CD4-positive, alpha-beta T cell treated with Interferon alpha-2 for 1 hour (primary cell): Measurements from ENCODE around the gene TGFBR1.
"Not testable (repeated sequence)": the region's sequence is repeated elsewhere in the genome, so short reads cannot be mapped to it uniquely, and the experiment has no call there.

ENCODE experiments used
- DNase-seq, 2 donors: peaks; one replicate each; pipeline ENCODE4 v3.0.0-alpha.2; 2020 to 2022

Gene TGFBR1

DNA sequence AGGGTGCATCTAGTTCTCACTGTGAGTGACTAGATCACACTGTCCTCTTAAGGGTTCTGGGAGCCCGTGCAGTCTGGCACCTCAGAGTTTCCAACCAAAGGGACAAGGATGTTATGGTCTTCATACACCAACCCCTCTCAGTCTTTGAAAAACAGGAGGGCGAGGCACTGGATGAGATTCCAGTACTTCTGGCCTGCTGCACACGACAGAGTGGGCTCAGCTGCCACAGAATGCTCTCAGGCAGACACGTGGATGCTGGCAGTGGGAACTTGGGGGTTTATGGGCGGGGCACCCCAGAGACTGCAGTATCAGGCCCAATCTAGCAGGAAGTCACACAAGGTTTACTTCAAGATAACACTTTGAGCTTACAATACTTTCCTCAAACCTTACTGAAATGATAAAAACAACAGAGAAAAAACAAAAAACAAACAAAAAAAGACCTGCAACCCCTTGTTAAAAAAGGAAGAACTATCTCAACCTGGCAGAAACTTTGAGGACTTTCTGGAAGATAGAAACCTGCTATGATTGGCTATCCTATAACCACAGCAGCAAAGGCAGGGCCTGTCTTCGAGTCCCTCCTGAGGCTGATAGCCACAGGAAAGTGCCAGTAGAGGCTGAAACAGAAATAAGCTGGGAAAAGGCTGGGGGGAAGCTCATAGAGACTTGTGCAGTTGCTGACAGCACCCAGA lies 28.3 kb upstream of the TGFBR1 start:
- peak; percentile 39 to 66 for DNase-seq

GRCh38 chr9:99078717-99079116 lies 26.2 kb upstream of the TGFBR1 start:
- no peak for DNase-seq

DNA sequence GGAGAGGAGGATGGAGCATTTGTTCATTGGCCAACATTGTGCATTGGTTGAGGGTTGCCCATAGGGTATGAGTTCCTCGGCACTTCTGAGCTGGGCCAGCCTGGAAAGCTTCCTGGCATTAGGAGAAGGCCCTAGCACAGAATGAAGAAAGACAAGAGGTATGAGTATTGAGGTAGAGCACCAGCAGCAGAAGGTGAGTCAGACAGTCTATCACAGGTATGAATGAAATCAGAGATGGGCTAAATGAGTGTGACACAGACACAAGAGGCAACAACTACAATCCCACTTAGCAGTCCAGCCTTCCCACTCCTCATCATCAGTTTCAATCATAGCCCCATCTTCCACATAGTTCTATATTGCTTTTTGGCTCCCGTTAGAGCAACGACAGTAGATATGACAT lies 25.4 kb upstream of the TGFBR1 start:
- DNase-seq = no peak

GRCh38 chr9:99083051-99083450 lies 21.9 kb upstream of the TGFBR1 start:
- no peak for DNase-seq

DNA sequence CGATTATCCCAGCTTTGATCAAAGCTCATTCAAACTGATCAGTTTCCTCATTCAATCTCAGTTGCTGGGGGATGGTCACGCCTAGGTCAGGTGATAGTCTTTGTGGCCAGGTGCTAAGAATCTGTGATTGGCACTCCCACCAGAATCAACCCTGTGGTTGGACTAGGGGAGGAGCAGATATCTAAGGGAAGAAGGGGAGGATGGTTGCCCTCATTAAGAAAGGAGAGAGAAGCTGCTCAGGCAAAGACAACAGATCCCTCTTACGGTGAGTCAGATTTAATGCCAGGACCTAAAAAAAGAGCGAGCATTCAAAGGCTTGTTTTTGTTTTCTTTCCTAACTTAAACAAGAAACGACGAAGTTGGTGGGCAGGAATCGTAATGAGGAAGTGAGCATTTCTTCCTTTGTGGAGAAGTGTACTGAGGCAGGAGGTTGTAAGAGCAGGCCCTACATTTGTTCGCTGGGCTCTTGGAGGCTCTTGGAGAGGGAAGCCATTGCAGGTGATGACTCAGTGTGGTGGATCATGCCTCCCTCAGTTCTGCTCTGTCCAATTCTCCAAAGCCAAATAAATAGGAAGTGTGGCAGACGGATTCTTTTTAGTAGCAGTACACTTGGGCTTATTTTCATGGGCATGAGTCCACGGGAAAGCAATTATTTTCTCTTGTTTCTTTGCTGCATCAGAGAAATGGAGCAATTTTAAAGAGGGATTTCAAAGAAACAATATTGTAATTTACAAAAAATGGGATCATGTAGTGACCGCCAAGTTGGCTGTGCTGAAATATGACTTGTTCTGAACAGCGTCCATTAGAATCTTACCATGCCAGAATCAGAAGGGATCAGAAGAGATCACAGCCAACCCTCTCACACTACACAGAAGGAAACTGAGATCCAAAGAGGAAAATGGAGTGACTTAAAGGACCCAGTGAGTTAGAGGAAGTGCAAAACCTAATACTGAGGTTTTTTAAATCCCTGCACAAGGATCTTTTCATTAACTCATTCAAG lies 18.7 kb upstream of the TGFBR1 start:
- DNase-seq = peak in 1 of 2 donors; percentile 37

DNA sequence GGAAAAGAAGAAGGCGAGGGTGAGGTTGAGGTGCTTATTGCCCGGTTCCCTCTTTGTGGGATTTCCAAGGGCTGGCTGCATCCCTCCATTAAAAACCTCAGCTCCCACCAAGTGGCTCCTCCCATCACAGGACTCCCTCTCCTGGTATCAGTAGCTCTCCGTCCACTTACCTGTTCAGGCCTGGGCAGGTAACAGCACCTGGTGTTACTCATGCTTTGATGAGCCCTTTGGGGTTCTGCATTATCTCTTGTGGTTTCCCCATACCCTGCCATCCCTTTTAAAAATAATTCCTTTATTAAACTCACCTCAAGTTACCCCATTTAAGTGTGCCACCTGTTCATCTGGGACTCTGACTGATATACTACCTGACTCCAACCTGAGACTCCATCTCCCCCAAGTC lies 17.5 kb upstream of the TGFBR1 start:
- no peak for DNase-seq

GRCh38 chr9:99090336-99091130 lies 14.4 kb upstream of the TGFBR1 start:
- no peak for DNase-seq

GRCh38 chr9:99092643-99093491 lies 12.0 kb upstream of the TGFBR1 start:
- peak; percentile 47 to 71 for DNase-seq

GRCh38 chr9:99093492-99093791 lies 11.5 kb upstream of the TGFBR1 start:
- DNase-seq = no peak

DNA sequence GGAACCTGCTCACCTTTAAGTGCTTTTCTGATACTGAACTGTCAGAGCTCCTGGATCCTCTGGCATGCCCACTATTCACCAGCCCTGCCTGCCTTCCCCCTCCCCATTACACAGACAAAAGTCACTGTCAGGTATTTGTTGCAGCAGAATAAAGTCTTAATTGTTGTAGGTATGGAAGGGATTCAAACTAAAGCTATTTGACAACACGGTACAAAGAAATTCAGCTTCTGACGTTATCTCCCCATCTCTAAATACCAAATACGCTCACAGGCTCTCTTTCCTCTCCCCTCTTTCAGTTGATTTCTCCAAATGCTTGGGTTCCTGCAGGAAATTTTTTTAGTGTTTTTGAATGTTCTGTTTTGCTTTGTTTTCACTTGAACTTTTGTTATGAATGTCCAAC lies 9.3 kb upstream of the TGFBR1 start:
- no peak for DNase-seq

- no peak for DNase-seq
Measured at GRCh38 chr9:99096409-99096808, 8.5 kb upstream of the TGFBR1 start.

- not testable (repeated sequence) for DNase-seq
Measured at GRCh38 chr9:99099806-99100585, 4.9 kb upstream of the TGFBR1 start.

GRCh38 chr9:99101271-99101670 lies 3.6 kb upstream of the TGFBR1 start:
- DNase-seq = no peak

DNA sequence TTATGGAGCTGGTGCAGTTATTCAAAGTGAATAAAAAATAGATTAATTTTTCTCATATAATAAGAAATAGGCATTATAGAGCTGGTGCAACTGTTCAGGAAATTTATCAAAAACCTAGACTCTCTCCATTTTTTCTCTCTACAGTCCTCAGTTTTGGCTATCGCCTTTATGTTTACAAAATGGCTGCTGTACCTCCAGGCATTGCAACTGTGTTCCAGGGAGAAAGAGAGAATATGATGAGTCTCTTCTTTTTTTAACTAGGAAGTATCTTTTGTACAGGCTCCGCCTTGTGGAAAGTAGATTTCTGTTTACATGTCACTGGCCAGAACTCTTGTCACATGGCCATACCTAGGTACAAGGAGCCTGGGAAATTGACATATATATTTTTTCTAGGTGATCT lies 3.1 kb upstream of the TGFBR1 start:
- no peak for DNase-seq

GRCh38 chr9:99103054-99103895 lies 1.6 kb upstream of the TGFBR1 start:
- no peak for DNase-seq

DNA sequence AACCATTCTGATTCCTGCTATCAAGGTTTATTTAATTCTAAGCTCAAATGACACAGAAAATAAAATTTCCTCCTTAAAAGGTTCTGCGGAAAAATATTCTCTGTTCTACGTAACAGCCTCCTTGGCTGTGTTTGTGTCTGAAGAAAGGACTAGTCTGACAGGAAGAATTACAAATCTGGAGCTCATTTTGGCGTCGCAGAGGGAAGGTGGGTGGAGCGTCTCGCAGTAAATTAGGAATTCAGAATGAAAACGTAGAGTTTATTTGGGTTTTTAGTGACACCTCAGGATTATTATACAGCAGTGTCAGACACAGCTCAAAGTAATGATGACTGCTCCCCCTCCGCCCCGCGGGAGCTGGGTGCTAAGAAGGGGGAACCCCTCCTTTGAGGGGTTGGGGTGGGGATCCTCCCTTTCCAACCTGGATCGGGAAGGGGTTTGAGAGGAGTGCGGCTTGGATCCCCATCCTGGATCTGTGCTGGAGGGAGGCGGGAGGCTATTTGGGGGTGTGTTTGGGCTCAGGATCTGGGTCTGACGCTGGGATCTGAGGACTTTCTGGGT lies 933 bp upstream of the TGFBR1 start:
- no peak for DNase-seq

GRCh38 chr9:99105152-99106043 lies 485 bp downstream of the TGFBR1 start:
- peak in 1 of 2 donors; percentile 44 for DNase-seq

GRCh38 chr9:99106044-99106375 lies 1.1 kb downstream of the TGFBR1 start:
- no peak for DNase-seq

DNA sequence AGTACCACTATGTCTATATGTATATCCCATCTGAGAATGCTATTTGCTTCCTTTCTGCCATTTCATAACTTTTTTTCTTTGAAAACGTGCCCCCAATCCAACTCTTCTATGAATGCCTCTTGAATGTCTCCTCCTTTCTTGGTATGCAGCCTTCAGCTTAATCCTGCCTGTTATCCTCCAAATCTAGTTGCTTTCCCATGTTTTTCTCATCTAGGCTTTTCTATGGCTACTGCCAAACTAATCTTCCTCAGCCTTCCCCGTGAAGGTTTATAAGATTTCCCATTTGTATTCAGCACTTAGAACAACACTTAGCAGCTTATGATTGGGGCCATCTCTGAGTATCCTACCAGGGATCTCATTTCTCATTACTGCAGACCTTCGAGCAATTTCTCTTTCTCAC lies 2.5 kb downstream of the TGFBR1 start:
- DNase-seq = no peak
